Left cardiac atrium (tissue), 4 donors: ENCODE results near the gene DHCR24. TPM values are rescaled to one million over a fixed set of nuclear protein-coding genes. Genes with fewer than 3 reads are reported as not detected.

Experiments
- ATAC-seq, 2 donors: fragments of 200-7000 bp; cut with Tn5 transposase; one replicate each; pipeline ENCODE4 v1.9.1; 2020; ENCODE audit warnings: mild to moderate bottlenecking in 2 of 2, moderate library complexity in 2 of 2
- DNase-seq: peaks from one replicate; pipeline ENCODE4 v3.0.0-alpha.2; 2020
- intact Hi-C, 2 donors: fragments of 100-400 bp; cut with DNase I; formaldehyde crosslinking; loops; one replicate each; pipeline versions ENCODE4 v1.14.1 to v1.15.1; 2022 to 2023
- total RNA-seq, 2 donors: library from RNA; stranded (reverse); fragmentation: NEBNext Ultra II Directional; extraction: Animal tissue kit (Norgen Biotek cat#: 25700); gene quantifications; one replicate each; pipeline ENCODE4 v1.2.1, GENCODE V29; 2021
- donor health status: DM: no; HTN: yes; CAD: no.
- donor health status: DM: no; HTN: yes; CAD: no; lungs with severe emphysema.
- donor health status: DM: yes; HTN: yes; CAD: no.
- donor health status: Dilated cardiomyopathy.

The DHCR24 gene
- total RNA-seq, 2 donors from 2014 or later = 54.7 to 55.4 TPM

DNA sequence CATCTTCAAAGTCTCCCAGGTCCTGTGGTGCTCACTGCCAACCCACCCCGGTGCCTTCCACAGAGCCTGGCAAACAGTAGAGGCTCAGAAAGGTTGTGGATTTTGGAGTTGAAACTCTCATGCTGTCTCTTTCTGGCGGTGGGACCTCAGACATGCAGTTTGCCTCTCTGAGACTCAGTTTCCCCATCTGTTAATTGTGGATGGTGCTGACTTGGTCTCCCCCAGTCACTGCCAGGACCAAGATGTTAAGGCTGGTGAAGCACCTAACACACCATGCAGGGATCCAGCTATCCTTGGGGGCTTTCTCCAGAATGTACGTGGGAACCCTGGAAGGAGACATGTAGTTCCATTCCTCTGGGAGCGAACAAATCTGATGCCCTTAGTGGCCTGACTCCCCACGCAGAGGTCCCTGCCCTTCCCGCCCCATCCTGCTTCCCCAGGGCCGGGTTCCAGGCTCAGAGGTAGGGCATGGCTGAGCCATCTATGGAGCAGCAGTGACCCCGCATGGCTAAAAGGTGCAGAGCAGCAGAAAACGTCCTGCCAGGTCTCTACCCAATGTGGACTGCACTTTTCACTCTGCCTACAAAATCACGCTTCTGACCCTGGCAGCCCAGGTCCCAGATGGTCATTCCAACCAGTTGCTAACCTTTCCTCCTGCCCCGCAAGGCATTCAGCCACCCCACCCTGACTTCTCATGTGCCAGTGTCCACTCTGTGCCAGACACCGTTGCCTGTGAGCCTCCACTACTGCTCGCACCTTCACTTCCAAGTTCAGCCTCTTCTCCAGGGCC, 76.6 kb downstream of the DHCR24 start:
- intact Hi-C loops = no loop called here
- DNase-seq (peak; percentile 59), ATAC-seq (peak; percentile 89)

DNA sequence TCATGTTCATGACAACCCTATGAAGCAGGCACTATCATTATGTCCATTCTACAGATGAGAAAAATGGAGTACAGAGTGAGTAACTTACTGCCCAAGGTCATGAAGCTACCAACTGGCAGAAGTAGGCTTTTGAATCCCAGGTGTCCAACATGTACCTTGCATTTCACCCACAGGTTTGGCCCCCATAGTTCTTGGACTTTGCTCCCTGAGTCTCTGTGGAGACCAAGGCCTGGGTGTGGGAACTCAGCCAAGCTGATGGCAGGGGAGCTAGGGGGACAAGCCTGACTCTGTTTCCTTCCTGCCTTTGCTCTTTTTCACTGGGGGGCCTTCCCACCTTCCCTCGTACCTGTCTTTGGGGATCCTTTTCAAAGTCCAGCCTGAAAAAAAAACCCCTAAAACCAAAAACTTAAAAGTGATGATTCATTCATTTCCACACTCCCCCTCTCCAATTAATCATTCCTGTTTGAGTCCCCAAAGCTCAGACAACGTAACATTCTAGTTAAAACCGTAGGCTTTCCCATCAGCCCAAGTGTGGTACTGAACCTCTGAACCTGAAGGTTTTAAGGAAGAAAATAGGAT, 77.4 kb downstream of the DHCR24 start:
- ATAC-seq (no peak), DNase-seq (no peak)
- intact Hi-C loops = loop anchor here (10.0 kb wide), 2 partner anchors 735 to 935 kb away; no protein-coding TSS in a partner anchor

DNA sequence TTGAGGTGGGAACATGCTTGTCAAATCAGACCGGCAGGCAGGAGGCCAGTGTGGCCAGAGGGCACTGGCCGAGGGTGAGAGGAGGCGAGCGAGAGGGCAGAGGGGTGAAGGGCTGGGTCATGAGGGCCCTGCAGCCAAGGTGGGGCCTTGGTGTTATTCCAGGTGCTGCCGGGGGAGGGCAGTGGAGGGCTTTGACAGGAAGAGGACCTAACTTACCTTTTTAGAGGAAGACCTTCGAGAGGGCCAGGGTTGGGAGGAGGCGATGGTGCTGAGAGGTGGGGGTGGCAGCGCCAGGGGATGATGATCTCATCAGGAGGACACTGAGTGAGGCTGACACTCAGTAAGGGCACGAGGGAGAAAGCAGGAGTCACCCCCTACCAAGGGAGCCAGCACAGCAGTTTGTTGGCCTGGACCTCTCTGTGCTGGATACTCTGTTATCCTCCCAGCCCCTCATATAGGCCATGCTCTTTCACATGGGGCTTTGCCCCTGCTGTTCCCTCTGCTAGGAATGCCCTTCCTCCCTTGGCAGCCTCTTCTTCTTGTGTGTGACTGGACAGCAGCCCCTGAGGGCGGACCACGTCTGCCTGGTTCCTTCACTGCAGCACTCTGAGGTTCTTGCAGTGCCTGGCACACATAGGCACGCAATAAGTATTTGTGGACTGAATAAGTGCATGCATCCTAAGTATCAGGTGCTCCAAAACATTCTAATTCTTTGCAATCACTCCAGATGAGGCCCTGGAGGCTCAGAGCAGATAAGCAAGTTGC, 78.4 kb downstream of the DHCR24 start:
- ATAC-seq = no peak
- intact Hi-C loops = loop anchor here (10.0 kb wide), 2 partner anchors 734 to 934 kb away; no protein-coding TSS in a partner anchor

DNA sequence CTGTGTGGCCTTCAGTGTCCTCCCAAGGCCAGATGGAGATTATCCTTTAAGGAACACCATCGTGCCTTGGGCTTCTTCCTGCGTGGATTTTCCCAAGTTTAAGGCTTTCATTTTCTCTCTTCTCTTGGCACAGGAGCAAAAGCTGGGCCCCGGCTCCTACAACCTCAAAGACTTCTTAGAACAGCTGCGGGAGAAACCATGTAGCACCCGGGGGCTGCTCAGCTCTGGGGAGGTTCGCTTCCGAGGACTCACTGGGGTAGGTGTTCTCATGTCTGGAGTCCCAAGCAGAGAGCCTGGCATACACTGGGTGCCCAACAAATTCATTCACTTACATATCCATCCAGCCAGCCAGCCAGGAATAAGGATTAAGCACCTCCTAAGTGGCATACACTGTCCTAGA, 79.2 kb downstream of the DHCR24 start:
- no peak for ATAC-seq
- intact Hi-C loops = loop anchor here (10.0 kb wide), 2 partner anchors 733 to 933 kb away; no protein-coding TSS in a partner anchor
- no peak for DNase-seq

More for the DNA sequence above, 78.4 kb downstream of the DHCR24 start:
- no peak for DNase-seq

DNA sequence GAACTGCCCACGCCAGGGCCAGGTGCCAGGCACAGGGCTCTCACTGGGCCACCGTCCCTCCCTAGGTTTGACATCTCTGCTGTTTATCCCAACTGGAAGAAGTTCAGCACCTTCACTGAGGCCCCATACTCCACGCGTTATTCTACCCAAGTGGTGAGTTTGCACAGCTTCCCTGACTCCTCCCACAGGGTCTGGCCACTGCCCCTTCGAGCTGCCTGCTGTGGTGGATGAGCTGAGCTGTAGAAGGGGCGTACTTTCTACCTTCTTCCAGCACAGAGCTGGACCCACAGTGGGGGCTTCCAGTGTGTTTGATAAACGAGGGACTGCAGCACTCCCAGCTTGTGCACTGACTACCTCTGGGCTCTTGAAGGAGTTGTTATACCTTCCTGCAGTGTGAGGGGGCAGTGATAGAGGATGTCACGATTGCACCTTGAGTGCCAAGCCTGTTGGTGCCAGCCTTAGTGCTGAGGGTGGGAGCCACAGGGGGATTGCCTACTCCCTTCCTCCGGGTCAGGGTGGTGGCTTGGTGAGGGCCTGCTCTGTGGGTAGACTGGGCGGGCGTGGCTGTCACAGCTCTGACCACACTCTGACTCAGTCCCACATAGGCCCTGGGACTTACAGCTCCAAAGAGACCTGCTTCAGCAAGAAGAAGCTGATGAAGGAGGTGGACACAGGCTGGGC, 79.9 kb downstream of the DHCR24 start:
- no peak for DNase-seq
- intact Hi-C loops = loop anchor here (10.0 kb wide), 2 partner anchors 732 to 932 kb away; no protein-coding TSS in a partner anchor
- ATAC-seq = no peak

DNA sequence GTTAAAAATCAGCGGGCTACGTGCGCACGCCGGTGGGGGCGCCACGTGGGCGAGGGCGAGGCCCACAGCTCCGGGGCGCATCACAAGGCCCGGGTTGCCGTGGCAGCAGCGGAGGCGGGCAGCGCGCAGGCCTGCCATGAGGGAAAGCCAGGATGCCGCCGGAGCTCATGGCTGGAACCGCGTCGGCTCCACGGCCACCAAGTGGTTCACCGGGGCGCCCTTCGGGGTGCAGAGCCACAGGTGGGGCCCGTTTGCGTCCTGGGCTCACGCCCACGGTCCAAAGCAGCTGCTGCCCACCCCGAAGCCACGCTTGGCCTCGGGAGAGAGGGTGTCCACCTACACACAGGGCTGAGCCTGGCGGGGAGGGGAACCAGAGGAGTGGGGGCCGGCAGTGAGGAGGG, 81.0 kb downstream of the DHCR24 start:
- ATAC-seq = no peak
- intact Hi-C loops = loop anchor here (10.0 kb wide), 2 partner anchors 731 to 931 kb away; no protein-coding TSS in a partner anchor
- DNase-seq = no peak

DNA sequence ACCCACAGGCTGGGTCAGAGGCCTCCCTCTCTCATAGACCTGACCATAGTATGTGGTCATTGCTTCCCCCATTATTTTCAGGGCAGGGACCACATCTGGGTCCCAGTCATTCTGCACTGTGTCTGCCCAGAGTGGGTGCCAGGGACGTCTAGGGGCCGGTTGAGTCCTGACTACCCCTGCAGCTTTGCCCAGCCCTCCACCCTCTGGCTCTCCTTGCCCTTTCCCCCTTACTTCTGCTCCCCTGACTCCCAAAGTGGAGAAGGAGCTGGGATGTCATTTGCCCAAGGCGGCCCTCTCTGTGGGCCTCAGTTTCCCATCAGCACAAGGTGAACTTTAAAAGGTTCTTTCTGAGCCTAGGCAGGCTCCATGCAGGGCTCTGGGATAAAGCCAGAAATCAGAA, 81.5 kb downstream of the DHCR24 start:
- DNase-seq (no peak), ATAC-seq (no peak)
- intact Hi-C loops = loop anchor here (10.0 kb wide), 2 partner anchors 731 to 931 kb away; no protein-coding TSS in a partner anchor

DNA sequence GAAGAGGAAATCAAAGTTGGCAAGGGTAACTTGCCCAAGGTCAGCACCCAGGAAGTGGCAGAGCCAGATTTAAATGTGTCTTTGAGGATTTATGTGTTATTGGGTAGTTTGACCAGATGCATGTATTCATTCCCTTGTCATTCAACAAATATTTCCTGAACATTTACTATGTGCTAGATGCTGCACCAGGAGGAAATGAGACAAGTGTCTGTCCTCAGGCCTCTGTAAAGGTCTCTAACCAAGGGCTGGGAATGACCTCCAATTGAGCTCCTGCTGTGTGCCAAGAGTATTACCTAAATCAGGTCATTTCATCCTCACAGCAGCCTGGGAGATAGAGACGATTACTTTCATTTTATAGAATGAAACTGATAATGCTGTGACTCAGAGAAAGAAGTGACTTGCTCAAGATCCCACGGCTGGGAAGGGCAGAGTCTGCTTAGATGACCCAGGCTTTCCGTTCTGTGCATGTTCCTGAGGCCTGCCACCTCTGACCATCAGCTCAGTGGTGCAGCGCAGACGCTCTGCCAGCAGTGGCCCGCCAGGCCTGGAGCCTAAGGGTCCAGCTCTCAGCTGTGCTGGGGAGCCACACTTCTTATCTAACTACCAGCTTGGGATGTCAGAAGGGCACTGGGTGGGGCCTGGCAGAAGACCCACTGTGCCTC, 82.4 kb downstream of the DHCR24 start:
- intact Hi-C loops = loop anchor here (10.0 kb wide), 2 partner anchors 730 to 930 kb away; no protein-coding TSS in a partner anchor
- ATAC-seq = no peak
- DNase-seq = no peak

DNA sequence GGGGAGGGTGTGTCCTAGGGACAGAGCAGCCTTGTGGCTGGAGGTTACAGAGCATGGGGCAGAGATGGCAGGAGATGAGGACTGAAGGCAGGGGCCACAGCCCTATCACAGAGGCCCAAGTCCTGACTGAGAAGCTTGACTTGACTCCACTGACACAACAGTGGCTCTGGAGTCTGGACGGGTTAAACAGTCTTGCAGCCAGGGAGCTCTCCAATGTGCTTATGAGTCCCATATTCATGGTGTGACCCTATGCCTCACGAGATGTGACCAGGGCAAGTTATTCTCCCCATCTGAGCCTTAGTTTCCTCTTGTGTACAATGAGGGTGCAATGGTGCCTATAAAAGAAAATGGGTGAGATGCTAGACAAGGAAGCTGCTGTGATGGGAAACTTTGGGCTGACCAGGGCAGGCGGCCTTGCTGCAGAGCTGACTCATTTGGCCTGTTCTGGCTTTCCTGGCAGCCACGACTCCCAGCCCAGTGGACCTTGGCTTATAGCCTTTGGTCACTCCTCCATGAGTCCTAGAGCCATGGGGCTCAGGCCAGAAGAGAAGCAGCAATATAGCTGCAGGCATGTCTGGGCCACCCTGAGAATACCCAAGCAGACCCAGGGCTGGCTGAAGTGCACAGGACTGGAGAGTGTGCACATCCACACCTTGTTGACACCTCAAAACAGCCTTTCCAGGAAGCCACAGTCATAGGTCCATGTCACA, 83.1 kb downstream of the DHCR24 start:
- peak; percentile 64 for DNase-seq
- peak; percentile 31 to 40 for ATAC-seq
- intact Hi-C loops = loop anchor here (10.0 kb wide), 2 partner anchors 729 to 929 kb away; no protein-coding TSS in a partner anchor

DNA sequence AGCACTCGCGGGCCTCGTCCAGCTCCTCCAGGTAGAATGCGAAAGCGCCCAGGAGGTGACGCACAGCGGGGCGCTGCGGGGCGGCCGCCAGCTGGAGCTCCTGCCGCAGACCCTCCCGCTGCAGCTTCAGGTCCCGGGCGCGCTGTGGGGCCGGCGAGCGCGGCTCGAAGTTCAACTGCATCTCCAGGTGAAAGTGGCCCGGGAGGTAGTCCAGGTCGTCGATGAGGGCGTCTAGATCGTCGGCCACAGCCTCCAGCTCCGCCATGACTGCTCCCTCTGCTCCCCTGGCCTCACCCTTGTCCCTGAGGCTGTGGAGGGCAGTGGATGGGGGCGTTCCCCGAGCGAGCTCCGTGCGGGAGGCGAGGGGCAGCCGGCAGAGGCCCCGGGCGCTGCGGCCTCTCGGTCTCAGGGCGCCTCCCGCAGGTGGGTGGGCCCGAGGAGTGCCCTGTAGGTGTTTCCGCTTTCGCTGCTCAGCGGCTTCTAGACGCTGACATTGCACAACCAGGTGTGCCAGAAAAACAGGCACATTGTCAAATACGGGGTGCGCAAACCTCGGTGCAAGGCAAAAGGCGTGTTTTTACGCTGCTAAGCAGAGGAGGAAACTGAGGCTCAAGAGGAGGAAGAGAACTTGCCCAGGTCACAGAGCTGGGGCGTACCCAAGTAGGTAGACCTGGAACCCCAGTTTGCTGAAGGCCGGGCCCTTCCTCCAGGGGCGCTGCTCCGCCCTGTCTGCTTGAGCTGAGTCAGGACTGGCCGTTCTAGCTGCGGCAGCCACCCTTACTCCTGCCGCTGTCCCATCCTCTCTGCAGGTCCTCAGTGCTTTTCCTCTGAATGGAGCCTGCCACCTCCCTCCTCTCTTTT, 85.9 kb downstream of the DHCR24 start, which contains the start of gene TTC22:
Gene TTC22 (minus strand): TSS at position 425 of the 861 bp plus-strand sequence. CDS start 160 bp downstream, at position 265.
- intact Hi-C loops = loop anchor here (10.0 kb wide), 2 partner anchors 726 to 926 kb away; no protein-coding TSS in a partner anchor
- ATAC-seq = peak; percentile 68 to 75
- no peak for DNase-seq

DNA sequence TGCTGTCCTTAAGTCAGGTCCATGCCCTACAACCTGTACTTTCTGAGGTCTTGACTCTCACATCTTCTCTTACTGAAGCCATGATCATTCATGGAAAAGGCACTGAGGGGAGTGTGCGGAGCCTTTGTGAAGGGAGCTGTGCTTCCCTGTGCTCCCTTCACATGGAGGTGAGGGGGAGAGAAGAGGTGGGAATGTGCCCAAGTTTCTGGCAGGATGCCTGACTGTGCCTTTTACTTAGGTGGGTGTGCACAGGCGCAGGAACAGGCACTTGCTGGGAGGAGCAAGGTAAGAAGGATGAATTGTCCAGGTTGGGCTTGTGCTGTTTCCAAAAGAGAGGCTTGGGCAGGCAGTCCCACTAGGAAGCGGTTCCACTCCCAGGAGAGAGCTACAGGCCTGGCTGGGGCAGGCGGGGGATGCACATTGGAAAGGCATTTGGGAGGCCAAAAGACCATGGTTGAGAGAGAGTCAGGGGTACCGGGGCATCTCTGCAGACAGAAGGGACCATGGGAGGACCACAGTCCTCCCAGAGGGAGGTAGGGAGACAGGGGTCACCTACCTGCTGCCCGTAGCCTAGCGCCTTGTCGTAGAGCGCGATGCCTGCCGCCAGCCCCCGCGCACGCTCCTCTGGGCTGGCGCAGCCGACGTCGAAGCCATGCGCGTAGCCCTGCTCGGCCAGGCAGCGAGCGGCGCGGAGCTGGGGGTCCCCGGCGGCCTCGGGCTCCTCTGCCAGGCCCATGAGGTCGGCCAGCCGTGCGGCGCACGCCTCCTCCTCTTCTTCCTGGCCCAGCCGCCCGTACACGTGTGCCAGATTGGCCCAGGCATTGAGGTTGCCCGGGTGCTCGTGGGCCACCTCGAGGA, 86.7 kb downstream of the DHCR24 start:
- intact Hi-C loops = loop anchor here (10.0 kb wide), 2 partner anchors 725 to 925 kb away; no protein-coding TSS in a partner anchor
- ATAC-seq = peak in 1 of 2 donors; percentile 12
- no peak for DNase-seq

Other genes starting within 250 kb of the DHCR24 start
- gene MROH7, start 245.4 kb downstream of the DHCR24 start, total RNA-seq = 1 to 10 TPM; 3.6 to 4.5 TPM
- gene TTC4, start 171.3 kb downstream of the DHCR24 start, total RNA-seq = 10 to 100 TPM; 11.0 to 16.0 TPM
- gene PARS2, start 122.7 kb downstream of the DHCR24 start, total RNA-seq = 1 to 10 TPM; 2.9 to 3.3 TPM
- gene TTC22, start 85.9 kb downstream of the DHCR24 start, total RNA-seq = under 1 TPM; 0.31 to 0.47 TPM
- gene TMEM61, start 93.4 kb upstream of the DHCR24 start, total RNA-seq = under 1 TPM; 0.24 to 0.27 TPM
- not detected for gene BSND, start 111.7 kb upstream of the DHCR24 start, total RNA-seq
- gene PCSK9, start 152.4 kb upstream of the DHCR24 start, total RNA-seq = under 1 TPM in 1 of 2 donors, not detected in 1; 0.13 TPM